Cardiac muscle cell (in vitro differentiated cells and primary cell): ENCODE results near the gene ANAPC5. TPM values are rescaled to one million over a fixed set of nuclear protein-coding genes. Genes with fewer than 3 reads are reported as not detected.
A peak's percentile ranks its signal among the peaks of the same experiment; 100 is the strongest.

Source experiments
- DNase-seq, 2 donors: peaks; one replicate each; pipeline versions ENCODE4 v3.0.0 to v3.0.0-alpha.2; 2010 to 2017; ENCODE audit warnings: low read depth in 1 of 2, low spot score in 1 of 2
- H3K27ac ChIP-seq: fragments of 200-600 bp; sonication (generic); 2 replicates; pipeline ENCODE4 v1.5.1; 2016
- H3K27me3 ChIP-seq: fragments of 200-600 bp; sonication (generic); 2 replicates; pipeline ENCODE4 v1.6.0; 2016; ENCODE audit warnings: control low read depth
- H3K36me3 ChIP-seq: fragments of 200-600 bp; sonication (generic); 2 replicates; pipeline ENCODE4 v1.5.1; 2016; ENCODE audit warnings: control low read depth
- H3K4me1 ChIP-seq: fragments of 200-600 bp; sonication (generic); 2 replicates; pipeline ENCODE4 v1.8.1; 2017; ENCODE audit warnings: low read depth, mild to moderate bottlenecking, mixed run types
- H3K4me3 ChIP-seq: fragments of 200-600 bp; sonication (generic); 2 replicates; pipeline ENCODE4 v1.5.1; 2016; ENCODE audit warnings: mild to moderate bottlenecking
- H3K9me3 ChIP-seq: fragments of 200-600 bp; sonication (generic); 2 replicates; pipeline ENCODE4 v1.5.1; 2017; ENCODE audit warnings: low read depth, mild to moderate bottlenecking, control low read depth
- polyA plus RNA-seq: library from polyadenylated mRNA; unstranded; fragments of >200 nt; fragmentation: Nextera tagmentation; extraction: Ambion mirVana; gene quantifications from 2 replicates; pipeline ENCODE4 v1.2.1, GENCODE V29; 2016
- total RNA-seq: library from RNA; depleted of rRNA; stranded (reverse); fragments of >200 nt; gene quantifications from 2 replicates; pipeline ENCODE4 v1.2.3, GENCODE V29; 2016
- TF ChIP-seq, protein P1 (sequence below): IDR thresholded peaks from 2 replicates; pipeline ENCODE4 v1.5.1; 2012; ENCODE audit warnings: low read depth, mild to moderate bottlenecking, low read length

ANAPC5 gene
- total and polyA plus RNA-seq, 2 experiments from 2014 or later = 109 to 123 TPM

GRCh38 chr12:121345151-121345815 lies 6.9 kb downstream of the ANAPC5 start:
- Histone ChIP-seq H3K4me1 (no peaks in the 10 kb centered on the region), H3K9me3 (no peaks in the 10 kb centered on the region), H3K36me3 (peaks cover 25% of the 10 kb centered on the region), H3K27ac (no peak overlapping the region), H3K4me3 (no peak overlapping the region), H3K27me3 (no peaks in the 10 kb centered on the region)
- DNase-seq = no peak
- TF ChIP-seq, protein P1, sequence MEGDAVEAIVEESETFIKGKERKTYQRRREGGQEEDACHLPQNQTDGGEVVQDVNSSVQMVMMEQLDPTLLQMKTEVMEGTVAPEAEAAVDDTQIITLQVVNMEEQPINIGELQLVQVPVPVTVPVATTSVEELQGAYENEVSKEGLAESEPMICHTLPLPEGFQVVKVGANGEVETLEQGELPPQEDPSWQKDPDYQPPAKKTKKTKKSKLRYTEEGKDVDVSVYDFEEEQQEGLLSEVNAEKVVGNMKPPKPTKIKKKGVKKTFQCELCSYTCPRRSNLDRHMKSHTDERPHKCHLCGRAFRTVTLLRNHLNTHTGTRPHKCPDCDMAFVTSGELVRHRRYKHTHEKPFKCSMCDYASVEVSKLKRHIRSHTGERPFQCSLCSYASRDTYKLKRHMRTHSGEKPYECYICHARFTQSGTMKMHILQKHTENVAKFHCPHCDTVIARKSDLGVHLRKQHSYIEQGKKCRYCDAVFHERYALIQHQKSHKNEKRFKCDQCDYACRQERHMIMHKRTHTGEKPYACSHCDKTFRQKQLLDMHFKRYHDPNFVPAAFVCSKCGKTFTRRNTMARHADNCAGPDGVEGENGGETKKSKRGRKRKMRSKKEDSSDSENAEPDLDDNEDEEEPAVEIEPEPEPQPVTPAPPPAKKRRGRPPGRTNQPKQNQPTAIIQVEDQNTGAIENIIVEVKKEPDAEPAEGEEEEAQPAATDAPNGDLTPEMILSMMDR = no peak

DNA sequence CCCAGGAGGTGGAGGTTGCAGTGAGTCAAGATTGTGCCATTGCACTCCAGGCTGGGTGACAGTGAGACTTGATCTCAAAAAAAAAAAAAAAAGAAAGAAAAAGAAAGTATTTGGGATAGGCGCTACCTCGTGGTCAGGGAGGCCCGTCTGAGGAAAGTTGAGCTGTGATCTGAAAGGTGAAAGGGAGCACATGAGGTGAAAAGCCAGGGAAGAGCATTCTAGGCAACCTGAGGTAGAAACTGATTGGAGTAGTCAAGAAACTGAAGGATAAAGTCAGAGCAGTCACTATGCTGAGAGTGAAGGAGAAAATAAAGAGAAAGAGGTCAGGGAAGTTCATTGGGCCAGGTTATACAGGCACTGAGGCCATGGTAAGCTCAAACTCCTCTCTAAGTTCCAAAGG lies 7.7 kb downstream of the ANAPC5 start:
- Histone ChIP-seq H3K4me1 (no peaks in the 10 kb centered on the region), H3K36me3 (peaks cover 25% of the 10 kb centered on the region), H3K4me3 (no peak overlapping the region), H3K27me3 (no peaks in the 10 kb centered on the region), H3K27ac (no peak overlapping the region), H3K9me3 (no peaks in the 10 kb centered on the region)
- TF ChIP-seq, protein P1 = no peak
- no peak for DNase-seq

DNA sequence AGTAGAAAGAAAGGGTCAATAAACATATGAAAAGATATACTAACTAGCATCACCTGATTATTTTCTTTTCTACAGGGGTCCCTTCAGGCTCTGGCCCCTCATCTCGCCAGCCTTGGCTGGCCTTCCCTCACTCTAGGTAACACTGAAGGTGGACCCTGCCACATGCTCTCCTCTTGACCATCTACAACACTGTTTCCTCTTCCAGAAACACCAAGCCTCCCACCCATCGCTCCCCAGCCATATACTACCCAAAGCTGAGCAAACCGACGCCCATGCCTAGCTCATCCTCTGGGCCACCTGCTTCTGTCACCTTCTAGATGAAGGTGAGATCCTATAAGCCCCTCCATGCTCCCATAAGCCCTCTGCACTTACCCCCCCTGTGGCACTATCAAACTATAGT lies 14.8 kb downstream of the ANAPC5 start:
- DNase-seq = no peak
- peaks cover 29% of the 10 kb centered on the region for H3K36me3 ChIP-seq
- no peaks in the 10 kb centered on the region for H3K9me3 ChIP-seq
- H3K4me3 ChIP-seq = no peak overlapping the region
- TF ChIP-seq, protein P1 = no peak
- H3K4me1 ChIP-seq = no peaks in the 10 kb centered on the region
- no peaks in the 10 kb centered on the region for H3K27me3 ChIP-seq
- H3K27ac ChIP-seq = no peak overlapping the region

- no peak overlapping the region for H3K27ac ChIP-seq
- DNase-seq = peak; percentile 77 to 84
- TF ChIP-seq, protein P1 = peak; percentile 82
- H3K36me3 ChIP-seq = peaks cover 38% of the 10 kb centered on the region
- no peak overlapping the region for H3K4me3 ChIP-seq
- no peaks in the 10 kb centered on the region for H3K27me3 ChIP-seq
- H3K9me3 ChIP-seq = no peaks in the 10 kb centered on the region
- H3K4me1 ChIP-seq = no peaks in the 10 kb centered on the region
Observed at GRCh38 chr12:121334513-121335343, 17.5 kb downstream of the ANAPC5 start.

- TF ChIP-seq, protein P1 = no peak
- Histone ChIP-seq H3K4me1 (no peaks in the 10 kb centered on the region), H3K4me3 (no peak overlapping the region), H3K36me3 (peaks cover 44% of the 10 kb centered on the region), H3K9me3 (no peaks in the 10 kb centered on the region), H3K27me3 (no peaks in the 10 kb centered on the region), H3K27ac (no peak overlapping the region)
- no peak for DNase-seq
Observed at GRCh38 chr12:121333747-121334146, 18.5 kb downstream of the ANAPC5 start.
